ENCODE measurements around the gene CDKAL1.
"Not testable (repeated sequence)": the region's sequence is repeated elsewhere in the genome, so short reads cannot be mapped to it uniquely, and the experiment has no call there.

CDKAL1 gene

GRCh38 chr6:20554817-20555216 is 20.6 kb downstream of the CDKAL1 start:
- no peak for DNase-seq

GRCh38 chr6:20559924-20560551 is 25.8 kb downstream of the CDKAL1 start:
- no peak for DNase-seq

GRCh38 chr6:20563377-20563776 is 29.1 kb downstream of the CDKAL1 start:
- no peak for DNase-seq

GRCh38 chr6:20564269-20564668 is 30.0 kb downstream of the CDKAL1 start:
- no peak for DNase-seq

- DNase-seq: no peak
These were observed 30.5 kb downstream of the CDKAL1 start for GRCh38 chr6:20564777-20565176.

- DNase-seq: no peak
These were observed 31.1 kb downstream of the CDKAL1 start for GRCh38 chr6:20565342-20565741.

- no peak for DNase-seq
These were observed 31.9 kb downstream of the CDKAL1 start for GRCh38 chr6:20566109-20566508.

GRCh38 chr6:20569000-20569610 is 34.8 kb downstream of the CDKAL1 start:
- no peak for DNase-seq

- no peak for DNase-seq
These were observed 37.0 kb downstream of the CDKAL1 start for GRCh38 chr6:20571261-20571660.

GRCh38 chr6:20572288-20572687 is 38.0 kb downstream of the CDKAL1 start:
- DNase-seq: no peak

- DNase-seq: no peak
These were observed 38.7 kb downstream of the CDKAL1 start for GRCh38 chr6:20572940-20573339.

- DNase-seq: no peak
These were observed 40.1 kb downstream of the CDKAL1 start for GRCh38 chr6:20574355-20574754.

GRCh38 chr6:20575125-20575524 is 40.9 kb downstream of the CDKAL1 start:
- no peak for DNase-seq

GRCh38 chr6:20575704-20576451 is 41.6 kb downstream of the CDKAL1 start:
- no peak for DNase-seq

GRCh38 chr6:20577173-20577688 is 43.0 kb downstream of the CDKAL1 start:
- no peak for DNase-seq

GRCh38 chr6:20581070-20581469 is 46.8 kb downstream of the CDKAL1 start:
- no peak for DNase-seq

- DNase-seq: no peak
These were observed 48.6 kb downstream of the CDKAL1 start for GRCh38 chr6:20582586-20583443.

- DNase-seq: no peak
These were observed 49.2 kb downstream of the CDKAL1 start for GRCh38 chr6:20583444-20583800.

- no peak for DNase-seq
These were observed 50.0 kb downstream of the CDKAL1 start for GRCh38 chr6:20584100-20584731.

- no peak for DNase-seq
These were observed 55.0 kb downstream of the CDKAL1 start for GRCh38 chr6:20589266-20589665.

GRCh38 chr6:20590476-20590875 is 56.2 kb downstream of the CDKAL1 start:
- not testable (repeated sequence) for DNase-seq

GRCh38 chr6:20594299-20594853 is 60.1 kb downstream of the CDKAL1 start:
- not testable (repeated sequence) for DNase-seq

Data from stimulated activated CD4-positive, alpha-beta T cell treated with anti-CD3 and anti-CD28 coated beads, Interleukin-15, amount 100 ng/mL, for 24 hours (primary cell).